NCI-H2171 (cell line): Measurements from ENCODE around the gene AP2B1.

Experiments
- DNase-seq: peaks from one replicate; lab custom pipeline; 2025; lab: John Stamatoyannopoulos, UW

Gene AP2B1

DNA sequence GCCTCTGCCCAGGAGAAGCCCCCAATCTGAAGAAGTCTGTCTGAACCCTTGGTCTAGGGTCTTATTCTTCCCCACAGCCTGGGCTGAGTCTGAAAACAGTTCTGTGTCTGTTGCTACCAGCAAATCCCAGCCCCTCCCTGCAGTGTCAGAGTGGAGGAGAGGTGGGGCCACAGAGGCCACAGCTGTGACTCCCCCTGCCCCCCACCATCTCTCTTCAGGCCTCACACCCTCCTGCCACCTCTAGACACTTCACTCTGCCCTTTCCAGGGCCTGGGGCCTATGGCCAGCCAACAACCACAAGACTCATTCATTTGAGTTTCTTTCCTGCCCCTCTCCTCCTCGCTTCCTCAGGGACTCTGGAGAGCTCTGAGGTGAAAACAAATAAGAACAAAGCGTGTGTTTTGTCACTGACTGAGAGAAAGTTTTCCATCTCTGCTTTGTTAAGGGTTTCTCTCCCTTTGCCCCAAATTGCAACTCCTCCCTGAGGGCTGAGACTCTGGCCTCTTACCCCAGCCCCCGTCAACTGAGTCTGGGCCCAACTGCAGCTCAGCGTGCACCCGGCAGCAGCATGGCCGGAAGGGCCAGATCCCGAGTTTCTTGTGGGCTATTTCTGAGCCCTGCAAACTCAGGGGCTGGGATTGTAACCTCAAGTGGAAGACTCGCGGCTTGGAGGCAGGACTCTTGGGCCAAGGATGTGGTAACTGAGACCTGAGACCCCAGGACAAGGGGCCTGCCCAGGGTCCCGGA, 186.7 kb downstream of the AP2B1 start:
- DNase-seq: no peak

DNA sequence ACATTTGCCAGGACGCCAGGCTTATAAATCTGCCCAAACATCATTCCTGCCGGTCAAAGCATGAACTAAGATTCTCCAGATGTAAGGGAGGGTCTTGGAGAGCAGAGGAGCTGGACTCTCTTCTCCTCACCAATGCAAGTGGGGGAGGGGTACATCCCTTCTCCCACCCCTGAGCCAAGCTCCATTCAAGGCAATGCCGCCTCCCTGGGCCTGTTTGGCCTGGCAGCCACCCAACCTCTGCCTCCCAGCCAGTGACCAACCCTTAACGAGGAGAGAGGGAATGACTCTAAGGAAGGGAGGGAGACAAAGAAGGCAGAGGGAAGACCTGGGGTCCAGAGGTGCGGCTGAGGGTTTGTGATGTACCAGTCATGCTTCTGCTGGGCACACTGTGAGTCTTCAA, 187.4 kb downstream of the AP2B1 start:
- DNase-seq: no peak

DNA sequence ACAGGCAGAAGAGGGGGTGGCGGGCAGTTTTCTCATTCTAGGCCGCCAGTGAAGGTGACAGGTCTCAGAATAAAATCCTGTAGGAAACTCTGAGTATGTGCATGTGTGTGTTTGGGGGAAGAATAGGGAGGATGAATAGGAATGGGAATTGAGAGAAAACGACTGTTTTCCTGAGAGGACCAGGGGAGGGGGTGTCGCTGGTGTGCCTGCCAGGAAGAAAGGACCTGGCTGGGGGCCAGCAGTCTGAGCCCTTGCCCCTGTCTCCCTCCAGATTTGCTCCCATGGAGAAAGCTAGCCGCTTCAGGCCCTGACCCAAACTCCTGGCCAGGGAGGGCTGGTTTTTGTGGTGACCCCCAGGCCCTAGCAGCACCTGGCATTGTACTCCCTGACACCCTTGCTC, 187.9 kb downstream of the AP2B1 start:
- no peak for DNase-seq

DNA sequence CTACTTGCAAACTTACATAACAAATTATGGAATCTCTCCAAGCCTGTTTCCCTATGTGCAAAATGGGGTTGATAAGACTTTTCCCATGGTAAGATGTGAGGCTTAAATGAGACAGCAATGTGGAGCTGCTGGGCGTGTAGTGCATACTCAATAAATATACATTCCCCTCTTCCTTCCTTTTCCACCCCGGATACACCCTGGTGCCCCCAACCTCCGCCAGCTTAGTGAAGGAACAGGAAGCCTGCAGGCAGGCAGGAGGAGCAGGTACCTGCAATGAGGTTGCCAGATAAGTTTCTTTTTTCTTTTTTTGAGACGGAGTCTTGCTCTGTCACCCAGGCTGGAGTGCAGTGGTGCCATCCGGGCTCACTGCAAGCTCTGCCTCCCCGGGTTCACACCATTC, 188.5 kb downstream of the AP2B1 start:
- no peak for DNase-seq
